MCF 10A (cell line): ENCODE measurements around the gene SYCE3. TPM values are rescaled to one million over a fixed set of nuclear protein-coding genes. Genes with fewer than 3 reads are reported as not detected.
A peak's percentile ranks its signal among the peaks of the same experiment; 100 is the strongest.

Experiments
- BruUV-seq: library from RNA; stranded (reverse); fragments of 400-500 nt; replicated peaks from 2 replicates; lab custom pipeline; 2021; lab: Mats Ljungman, UMichigan
- CTCF ChIA-PET: fragments of 300-600 bp; sonication (Branson Sonifier 250); formaldehyde crosslinking; extraction: SDS; loops from one replicate; lab custom pipeline; 2021; ENCODE audit warnings: antibody characterized with exemption, inconsistent platforms; lab: Yijun Ruan, JAX
- POLR2A ChIA-PET: fragments of 300-600, 350-650 bp; sonication (Branson Sonifier 250); formaldehyde crosslinking; extraction: SDS; loops from one replicate; lab custom pipeline; 2020; ENCODE audit warnings: antibody characterized with exemption, inconsistent platforms; lab: Yijun Ruan, JAX
- DNase-seq: peaks from one replicate; pipeline ENCODE4 v3.0.0-alpha.2; 2018; ENCODE audit not compliant: unreplicated experiment
- H3K27ac Mint-ChIP-seq: one replicate; pipeline ENCODE4 v1.8.0; 2022; ENCODE audit warnings: mild to moderate bottlenecking, low read depth, mixed read lengths; ENCODE audit not compliant: unreplicated experiment
- H3K27me3 Mint-ChIP-seq: one replicate; pipeline ENCODE4 v1.8.0; 2022; ENCODE audit warnings: mixed read lengths; ENCODE audit not compliant: insufficient read depth, unreplicated experiment
- H3K36me3 Mint-ChIP-seq: one replicate; pipeline ENCODE4 v1.8.0; 2022; ENCODE audit warnings: mild to moderate bottlenecking, moderate library complexity, mixed read lengths; ENCODE audit not compliant: insufficient read depth, unreplicated experiment
- H3K4me1 Mint-ChIP-seq: one replicate; pipeline ENCODE4 v1.8.0; 2022; ENCODE audit warnings: mixed read lengths; ENCODE audit not compliant: insufficient read depth, unreplicated experiment
- H3K4me3 Mint-ChIP-seq: one replicate; pipeline ENCODE4 v1.8.0; 2022; ENCODE audit warnings: mild to moderate bottlenecking, moderate library complexity, mixed read lengths; ENCODE audit not compliant: unreplicated experiment
- H3K9me3 Mint-ChIP-seq: one replicate; pipeline ENCODE4 v1.8.0; 2022; ENCODE audit warnings: mixed read lengths; ENCODE audit not compliant: unreplicated experiment
- intact Hi-C: fragments of 100-400 bp; cut with micrococcal nuclease; formaldehyde crosslinking; loops from 2 replicates; pipeline ENCODE4 v1.14.1; 2022
- total RNA-seq: library from RNA; stranded (reverse); gene quantifications from 2 replicates; pipeline ENCODE4 v1.2.3, GENCODE V29; 2022
- TF ChIP-seq, protein P1 (sequence below): fragments of 200-600 bp; IDR thresholded peaks from one replicate; pipeline ENCODE4 v1.8.0; 2022; ENCODE audit warnings: antibody characterized with exemption, mild to moderate bottlenecking; ENCODE audit not compliant: unreplicated experiment

Gene SYCE3
- total RNA-seq, 1 experiment from 2014 or later, result 0.82 TPM

DNA sequence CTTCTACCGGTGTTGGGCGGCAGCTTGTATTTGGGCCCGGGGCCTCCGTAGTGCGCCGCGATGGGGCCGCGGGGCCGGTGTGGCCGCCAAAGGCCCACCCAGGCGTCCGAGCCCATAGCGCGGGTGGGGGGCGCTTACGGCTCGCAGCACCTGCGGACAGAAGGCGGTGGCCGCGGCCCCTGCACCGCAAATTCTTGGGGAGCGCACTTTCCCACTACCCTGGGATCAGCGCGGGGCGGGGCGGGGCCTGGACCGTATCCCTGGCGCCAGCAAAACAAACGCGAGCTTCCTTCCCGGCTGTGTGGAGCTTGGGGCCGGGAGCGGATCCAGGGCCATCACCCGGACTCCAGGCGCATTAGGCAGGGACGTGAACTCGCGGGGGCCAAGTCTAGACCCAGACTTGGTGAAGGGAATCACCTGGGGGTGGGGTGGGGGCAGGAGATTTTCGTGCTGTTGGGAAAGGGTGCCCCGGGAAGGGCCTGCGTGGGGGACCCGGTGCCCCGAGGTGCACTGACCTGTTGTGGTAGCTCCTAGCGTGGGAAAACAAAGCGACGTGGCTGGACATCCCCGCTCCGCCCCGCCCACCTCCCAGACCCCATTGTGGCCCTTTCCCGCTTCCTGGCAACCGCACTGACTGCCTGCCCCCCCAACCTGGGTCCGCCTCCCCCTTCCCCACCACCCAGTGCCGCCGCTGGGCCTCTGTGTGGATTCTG is 30.6 kb downstream of the SYCE3 start:
- Mint-ChIP-seq H3K27ac (peak overlapping the region; percentile 97), H3K9me3 (no peaks in the 10 kb centered on the region), H3K4me1 (peaks cover 19% of the 10 kb centered on the region), H3K4me3 (peak overlapping the region; percentile 85), H3K27me3 (no peaks in the 10 kb centered on the region), H3K36me3 (peaks cover 34% of the 10 kb centered on the region)
- TF ChIP-seq, protein P1, sequence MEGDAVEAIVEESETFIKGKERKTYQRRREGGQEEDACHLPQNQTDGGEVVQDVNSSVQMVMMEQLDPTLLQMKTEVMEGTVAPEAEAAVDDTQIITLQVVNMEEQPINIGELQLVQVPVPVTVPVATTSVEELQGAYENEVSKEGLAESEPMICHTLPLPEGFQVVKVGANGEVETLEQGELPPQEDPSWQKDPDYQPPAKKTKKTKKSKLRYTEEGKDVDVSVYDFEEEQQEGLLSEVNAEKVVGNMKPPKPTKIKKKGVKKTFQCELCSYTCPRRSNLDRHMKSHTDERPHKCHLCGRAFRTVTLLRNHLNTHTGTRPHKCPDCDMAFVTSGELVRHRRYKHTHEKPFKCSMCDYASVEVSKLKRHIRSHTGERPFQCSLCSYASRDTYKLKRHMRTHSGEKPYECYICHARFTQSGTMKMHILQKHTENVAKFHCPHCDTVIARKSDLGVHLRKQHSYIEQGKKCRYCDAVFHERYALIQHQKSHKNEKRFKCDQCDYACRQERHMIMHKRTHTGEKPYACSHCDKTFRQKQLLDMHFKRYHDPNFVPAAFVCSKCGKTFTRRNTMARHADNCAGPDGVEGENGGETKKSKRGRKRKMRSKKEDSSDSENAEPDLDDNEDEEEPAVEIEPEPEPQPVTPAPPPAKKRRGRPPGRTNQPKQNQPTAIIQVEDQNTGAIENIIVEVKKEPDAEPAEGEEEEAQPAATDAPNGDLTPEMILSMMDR, result no peak
- intact Hi-C loops, result loop anchor here (1.0 to 2.0 kb wide), 3 partner anchors 9 to 89 kb away; partner anchors contain the start of gene SYCE3
- DNase-seq, result peak; percentile 77
- no TSS peak for BruUV-seq
- ChIA-PET CTCF (interaction anchor here (0.7 to 0.9 kb wide), 3 partner anchors 9 to 164 kb away, joined by 3 read pairs; no protein-coding TSS in a partner anchor), POLR2A (interaction anchor here (0.7 to 2.3 kb wide), 10 partner anchors 9 to 126 kb away, joined by 3 to 33 read pairs (median 4); partner anchors contain the start of genes CHKB, KLHDC7B, LMF2 and NCAPH2)

DNA sequence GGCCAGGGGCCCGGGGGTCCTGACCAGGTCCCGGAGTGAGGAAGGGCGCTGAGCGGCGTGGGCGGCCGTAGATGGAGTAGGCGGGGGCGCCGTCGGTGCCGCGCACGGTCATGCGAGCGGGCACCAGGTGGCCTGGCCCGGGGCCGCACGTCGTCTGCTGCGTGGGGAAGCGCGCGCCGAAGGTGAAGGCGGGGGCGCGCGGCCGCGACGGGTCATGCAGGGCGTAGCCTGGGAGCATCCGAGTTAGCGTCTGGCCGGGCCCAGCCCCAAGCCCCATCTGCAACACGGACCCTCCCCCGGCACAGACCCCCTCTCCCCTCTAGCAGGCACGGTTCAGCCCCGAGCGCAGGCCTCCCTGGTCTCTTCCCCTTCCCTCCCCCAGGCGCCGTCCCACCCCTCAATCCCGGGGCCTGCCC is 31.2 kb downstream of the SYCE3 start:
- no TSS peak for BruUV-seq
- peak; percentile 75 for DNase-seq
- Mint-ChIP-seq H3K4me3 (peak overlapping the region; percentile 85), H3K9me3 (no peaks in the 10 kb centered on the region), H3K27ac (peak overlapping the region; percentile 97), H3K27me3 (no peaks in the 10 kb centered on the region), H3K36me3 (peaks cover 35% of the 10 kb centered on the region), H3K4me1 (peaks cover 22% of the 10 kb centered on the region)
- TF ChIP-seq, protein P1, result no peak
- CTCF ChIA-PET, result interaction anchor here (0.5 to 0.9 kb wide), 4 partner anchors 9 to 163 kb away, joined by 3 read pairs; no protein-coding TSS in a partner anchor
- POLR2A ChIA-PET, result interaction anchor here (0.6 to 2.3 kb wide), 11 partner anchors 9 to 91 kb away, joined by 3 to 33 read pairs (median 5); partner anchors contain the start of genes CHKB, KLHDC7B, LMF2 and NCAPH2
- intact Hi-C loops, result loop anchor here (1.0 to 2.0 kb wide), 2 partner anchors 31 to 89 kb away; partner anchors contain the start of gene SYCE3

DNA sequence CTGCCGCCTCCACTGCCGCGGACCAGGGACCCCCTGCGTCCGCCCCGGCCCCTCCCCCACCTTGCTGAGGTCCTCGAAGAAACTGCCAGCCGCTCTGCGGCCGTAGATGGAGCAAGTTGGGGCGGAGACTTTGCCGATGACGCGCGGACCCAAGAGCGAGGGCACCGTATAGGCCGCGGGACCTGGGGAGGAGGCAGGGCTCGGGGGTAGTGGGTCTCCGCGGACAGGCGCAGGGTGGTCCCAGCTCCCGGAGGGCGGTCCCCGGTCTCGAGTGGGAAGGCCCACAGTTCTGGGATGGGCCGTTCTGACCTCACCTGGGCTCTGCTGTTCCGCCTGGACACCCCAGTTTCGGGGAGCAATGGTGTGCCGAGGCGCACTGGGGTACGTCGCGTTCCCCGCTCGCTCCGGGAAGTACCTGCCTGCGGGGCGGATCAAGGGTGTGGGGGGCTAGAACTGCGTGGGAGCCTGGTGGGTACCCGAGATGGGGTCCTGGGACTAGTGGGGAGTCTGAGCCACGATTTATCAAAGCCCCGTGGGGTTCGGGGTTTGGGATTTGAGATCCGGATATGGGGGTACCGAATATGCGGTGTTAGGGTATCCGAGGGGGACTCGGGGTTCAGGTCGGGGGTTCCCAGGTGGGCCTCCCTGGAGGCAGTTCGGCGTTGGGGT is 31.7 kb downstream of the SYCE3 start:
- POLR2A ChIA-PET, result interaction anchor here (0.6 to 2.3 kb wide), 12 partner anchors 10 to 91 kb away, joined by 3 to 33 read pairs (median 5); partner anchors contain the start of genes CHKB, KLHDC7B, LMF2 and NCAPH2
- CTCF ChIA-PET, result interaction anchor here (0.5 kb wide), 1 partner anchor 54 kb away, joined by 3 read pairs; no protein-coding TSS in a partner anchor
- no peaks in the 10 kb centered on the region for H3K9me3 Mint-ChIP-seq

More for the DNA sequence above, 31.7 kb downstream of the SYCE3 start:
- intact Hi-C loops, result loop anchor here (1.0 to 2.0 kb wide), 2 partner anchors 31 to 90 kb away; partner anchors contain the start of gene SYCE3
- TF ChIP-seq, protein P1, result no peak
- Mint-ChIP-seq H3K27me3 (no peaks in the 10 kb centered on the region), H3K36me3 (peaks cover 36% of the 10 kb centered on the region), H3K27ac (peak overlapping the region; percentile 97), H3K4me3 (peak overlapping the region; percentile 85), H3K4me1 (peaks cover 22% of the 10 kb centered on the region)
- DNase-seq, result peak; percentile 94
- BruUV-seq, result TSS peak; percentile 50
